Small intestine (tissue), 7 donors: ENCODE results near the gene C14orf93. TPM values are rescaled to one million over a fixed set of nuclear protein-coding genes. Genes with fewer than 3 reads are reported as not detected.
A peak's percentile ranks its signal among the peaks of the same experiment; 100 is the strongest.

Experiments
- DNase-seq, 2 donors: peaks; one replicate each; pipeline versions ENCODE4 v3.0.0 to v3.0.0-alpha.2; 2013
- FAIRE-seq: peaks from 2 replicates; lab custom pipeline; 2012; peaks lifted over from hg19 to GRCh38; lab: Jason Lieb, UNC
- H3K27ac ChIP-seq, 3 donors: one replicate each; pipeline ENCODE4 v1.5.1; 2013; ENCODE audit warnings: low read length in 2 of 3, mild to moderate bottlenecking in 2 of 3, control low read depth in 1 of 3, inconsistent platforms in 1 of 3, low read depth in 1 of 3, moderate library complexity in 1 of 3
- H3K27me3 ChIP-seq, 3 donors: one replicate each; pipeline ENCODE4 v1.6.1; 2013; ENCODE audit warnings: low read length in 3 of 3, inconsistent platforms in 1 of 3; ENCODE audit not compliant: control insufficient read depth in 3 of 3, insufficient read depth in 3 of 3
- H3K36me3 ChIP-seq, 3 donors: one replicate each; pipeline ENCODE4 v1.6.1; 2013; ENCODE audit warnings: low read length in 3 of 3, inconsistent platforms in 1 of 3, low read depth in 1 of 3, mild to moderate bottlenecking in 1 of 3, moderate library complexity in 1 of 3; ENCODE audit not compliant: control insufficient read depth in 3 of 3, insufficient read depth in 2 of 3
- H3K4me1 ChIP-seq, 3 donors: one replicate each; pipeline ENCODE4 v1.6.1; 2013; ENCODE audit warnings: low read length in 2 of 3, inconsistent platforms in 1 of 3, low read depth in 1 of 3, mild to moderate bottlenecking in 1 of 3, moderate library complexity in 1 of 3; ENCODE audit not compliant: control insufficient read depth in 3 of 3, insufficient read depth in 2 of 3
- H3K4me3 ChIP-seq, 3 donors: one replicate each; pipeline ENCODE4 v1.5.1; 2013; ENCODE audit warnings: low read length in 3 of 3, control low read depth in 1 of 3, inconsistent platforms in 1 of 3, low read depth in 1 of 3, mild to moderate bottlenecking in 1 of 3, moderate library complexity in 1 of 3
- H3K9me3 ChIP-seq, 2 donors: one replicate each; pipeline ENCODE4 v1.6.1; 2013; ENCODE audit warnings: low read depth in 1 of 2, low read length in 1 of 2; ENCODE audit not compliant: control insufficient read depth in 2 of 2, insufficient read depth in 1 of 2
- WGBS, 3 donors: extraction: QIAGEN DNeasy Blood & Tissue Kit; methylation state at CpG; one replicate each; pipeline ENCODE4 v1.1.7; 2013; 5-methylcytosine and 5-hydroxymethylcytosine counted together
- polyA plus RNA-seq, 4 donors: library from polyadenylated mRNA; stranded (reverse) in 3 of 4; unstranded in 1 of 4; fragments of 200-250 nt in 3 of 4; fragments of 120-200 nt in 1 of 4; gene quantifications; one replicate each; pipeline versions ENCODE4 v1.2.1 to v1.2.3, GENCODE V29; 2013
- donor health status: healthy with polysubstance abuse.
- donor health status: control.
- donor health status: control.
- donor health status: Bipolar disorder and iron deficiency.
- donor health status: healthy.

The C14orf93 gene
- polyA plus RNA-seq, 4 donors: 4.9 to 17.0 (median 7.9) TPM

DNA sequence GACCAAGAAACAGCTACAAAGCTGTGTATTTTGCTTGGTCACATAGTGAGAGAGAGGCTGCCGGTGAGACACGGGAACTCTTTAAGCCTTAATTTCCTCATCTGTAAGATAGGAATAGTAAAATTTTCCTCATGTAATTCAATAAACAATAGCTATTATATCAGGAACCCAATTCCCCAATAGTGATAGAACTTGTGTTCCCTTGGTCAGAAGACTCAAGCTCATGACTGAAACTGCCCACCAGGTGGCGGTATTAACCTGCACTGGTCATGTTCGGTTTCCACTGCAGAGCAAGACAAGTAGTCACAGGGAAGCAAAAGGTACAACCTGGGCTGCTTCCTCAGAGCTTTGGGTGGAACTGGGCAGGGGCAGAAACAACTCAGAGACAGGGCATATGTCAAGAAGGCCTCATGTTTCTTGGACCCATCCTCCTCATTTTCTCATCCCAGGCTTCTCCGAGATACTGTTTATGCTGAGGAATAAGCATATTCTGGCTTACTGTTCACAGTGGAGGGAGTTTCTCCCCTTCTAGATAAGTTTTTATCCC, 23.4 kb downstream of the C14orf93 start:
- H3K4me1 ChIP-seq: peaks cover 0 to 4% (median 2%) of the 10 kb centered on the region in 3 donors
- WGBS, 3 donors: 25 to 27% (median 26%) methylated on average over 5 of the region's 5 CpGs
- peak; percentile 90 to 92 for DNase-seq
- H3K27ac ChIP-seq: no peak overlapping the region
- H3K9me3 ChIP-seq: no peaks in the 10 kb centered on the region
- no peak for FAIRE-seq
- H3K36me3 ChIP-seq: peaks cover 0 to 17% (median 2%) of the 10 kb centered on the region in 3 donors
- no peak overlapping the region for H3K4me3 ChIP-seq
- H3K27me3 ChIP-seq: peaks cover 0 to 7% (median 0%) of the 10 kb centered on the region in 3 donors

DNA sequence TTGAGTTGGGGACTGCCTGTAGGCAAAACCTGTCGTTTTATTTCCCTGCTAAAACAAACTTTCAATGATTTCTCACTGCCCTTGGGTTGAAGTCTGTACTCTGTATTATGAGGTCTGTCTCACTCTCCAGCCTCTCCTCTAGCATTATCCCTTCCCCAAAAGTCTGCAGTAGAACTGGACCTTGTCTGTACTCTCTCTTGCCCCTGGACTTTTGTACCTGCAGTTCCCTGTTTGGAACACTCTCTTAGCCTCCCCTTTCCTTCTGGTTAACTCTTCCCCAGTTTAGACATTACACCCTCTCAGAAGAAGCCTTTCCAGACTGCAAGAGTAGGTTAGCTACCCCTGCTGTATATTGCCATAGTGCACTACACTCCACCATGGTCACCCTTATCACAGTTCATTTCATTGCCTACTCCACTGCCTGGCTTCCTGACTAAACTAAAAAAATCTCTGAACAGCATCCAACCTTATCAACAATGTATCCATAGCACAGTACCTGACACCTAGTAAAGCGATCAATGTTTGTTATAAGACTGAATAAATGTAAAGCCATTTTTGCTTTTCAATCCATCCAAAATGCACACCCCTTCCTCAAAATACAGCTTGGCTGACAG, 23.9 kb downstream of the C14orf93 start:
- Histone ChIP-seq H3K27ac (no peak overlapping the region), H3K4me3 (no peak overlapping the region), H3K27me3 (peaks cover 0 to 12% (median 0%) of the 10 kb centered on the region in 3 donors), H3K36me3 (peaks cover 0 to 16% (median 2%) of the 10 kb centered on the region in 3 donors), H3K4me1 (peaks cover 0 to 5% (median 2%) of the 10 kb centered on the region in 3 donors), H3K9me3 (no peaks in the 10 kb centered on the region)
- DNase-seq (no peak), FAIRE-seq (no peak)
- WGBS, 3 donors: 47 to 71% (median 71%) methylated on average over 2 of the region's 2 CpGs

DNA sequence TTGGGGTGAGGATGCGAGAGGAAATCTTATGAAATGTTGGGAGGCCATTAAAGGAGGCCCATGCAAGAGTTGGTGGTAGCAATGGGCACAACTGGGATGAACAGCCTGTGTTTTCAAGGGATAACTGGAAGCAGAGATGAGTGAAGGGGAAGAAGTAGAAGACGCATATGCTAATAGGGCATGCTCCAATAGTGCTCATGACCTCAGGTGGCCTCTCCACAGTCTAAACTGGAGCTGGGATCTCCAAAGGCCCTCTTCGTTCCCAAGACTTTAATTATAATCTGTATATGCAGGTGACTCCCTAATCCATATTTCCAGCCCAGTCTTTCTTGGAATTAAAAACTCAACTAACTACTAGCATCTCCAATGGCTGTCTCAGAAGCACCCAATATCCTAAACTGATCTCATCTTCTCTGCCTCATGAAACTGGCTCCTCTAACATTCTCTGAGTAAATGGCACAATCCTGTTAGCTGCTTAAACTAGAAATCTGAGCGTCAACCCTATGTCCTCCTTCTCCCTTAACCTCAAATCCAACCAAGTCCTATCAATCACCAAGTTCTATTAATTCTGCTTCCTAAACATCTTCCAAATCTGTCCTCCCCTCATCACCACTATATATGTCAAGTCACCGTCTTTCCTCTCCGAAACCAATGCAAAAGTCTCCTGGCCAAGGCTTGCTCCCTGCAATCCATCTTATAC, 24.8 kb downstream of the C14orf93 start:
- DNase-seq: no peak
- Histone ChIP-seq H3K4me3 (no peak overlapping the region), H3K9me3 (no peaks in the 10 kb centered on the region), H3K36me3 (peaks cover 0 to 16% (median 2%) of the 10 kb centered on the region in 3 donors), H3K27ac (no peak overlapping the region), H3K4me1 (peaks cover 2 to 11% (median 4%) of the 10 kb centered on the region in 3 donors), H3K27me3 (peaks cover 0 to 14% (median 0%) of the 10 kb centered on the region in 3 donors)
- no peak for FAIRE-seq
- 93 to 95% (median 93%) methylated on average over 6 of the region's 6 CpGs for WGBS, 3 donors

DNA sequence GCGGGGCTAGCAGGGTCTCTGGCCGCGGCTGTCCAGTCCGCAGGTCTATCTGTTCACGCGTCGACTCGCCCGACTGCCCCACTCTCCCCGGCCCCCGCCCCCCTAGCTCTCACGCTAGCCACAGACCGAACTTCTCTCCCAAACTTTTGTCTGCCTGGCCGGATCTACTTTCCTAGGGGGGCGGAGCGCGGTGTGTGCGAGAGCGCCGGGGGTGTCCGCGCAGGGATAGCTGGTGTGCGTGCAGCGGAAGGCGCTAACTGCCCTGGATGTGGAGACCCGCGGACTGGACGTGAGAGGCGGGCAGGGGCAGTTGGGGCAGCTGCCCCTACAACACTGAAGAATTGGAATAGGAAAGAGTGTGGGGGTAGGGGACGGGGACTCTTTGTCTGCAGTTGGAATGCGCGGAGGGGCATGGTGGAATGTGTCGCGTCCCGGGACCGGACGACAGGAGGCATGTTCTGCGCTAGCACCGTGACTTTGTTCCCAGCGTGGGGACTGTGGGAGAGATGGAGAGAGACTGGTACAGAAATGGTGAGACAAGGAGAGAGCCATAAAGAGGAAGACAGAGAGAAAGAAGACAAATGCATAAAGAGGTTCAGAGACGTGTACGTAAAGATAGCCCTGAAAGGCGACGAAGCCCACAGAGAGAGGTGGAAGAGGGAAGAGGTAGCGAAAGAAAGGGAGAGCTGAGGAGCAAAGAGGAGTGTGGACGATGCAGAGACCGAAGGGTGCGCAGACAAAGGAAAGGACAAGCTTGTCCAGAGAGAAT, 27.3 kb downstream of the C14orf93 start, which contains the start of gene AJUBA:
Gene AJUBA (minus strand): TSS at position 75 of the 769 bp plus-strand sequence. CDS start 285 bp downstream, outside the sequence.
- 1 to 2% (median 1%) methylated on average over 39 to 48 of the region's 48 CpGs for WGBS, 3 donors
- DNase-seq: peak; percentile 72 to 95
- Histone ChIP-seq H3K4me1 (peaks cover 6 to 35% (median 14%) of the 10 kb centered on the region in 3 donors), H3K9me3 (no peaks in the 10 kb centered on the region), H3K36me3 (peaks cover 0 to 17% (median 0%) of the 10 kb centered on the region in 3 donors), H3K27me3 (peaks cover 0 to 14% (median 0%) of the 10 kb centered on the region in 3 donors), H3K27ac (peak within 1 kb of the TSS in 2 of 3 donors; percentile 49 to 85), H3K4me3 (peak within 1 kb of the TSS; percentile 42 to 71 (median 47))
- FAIRE-seq: no peak

DNA sequence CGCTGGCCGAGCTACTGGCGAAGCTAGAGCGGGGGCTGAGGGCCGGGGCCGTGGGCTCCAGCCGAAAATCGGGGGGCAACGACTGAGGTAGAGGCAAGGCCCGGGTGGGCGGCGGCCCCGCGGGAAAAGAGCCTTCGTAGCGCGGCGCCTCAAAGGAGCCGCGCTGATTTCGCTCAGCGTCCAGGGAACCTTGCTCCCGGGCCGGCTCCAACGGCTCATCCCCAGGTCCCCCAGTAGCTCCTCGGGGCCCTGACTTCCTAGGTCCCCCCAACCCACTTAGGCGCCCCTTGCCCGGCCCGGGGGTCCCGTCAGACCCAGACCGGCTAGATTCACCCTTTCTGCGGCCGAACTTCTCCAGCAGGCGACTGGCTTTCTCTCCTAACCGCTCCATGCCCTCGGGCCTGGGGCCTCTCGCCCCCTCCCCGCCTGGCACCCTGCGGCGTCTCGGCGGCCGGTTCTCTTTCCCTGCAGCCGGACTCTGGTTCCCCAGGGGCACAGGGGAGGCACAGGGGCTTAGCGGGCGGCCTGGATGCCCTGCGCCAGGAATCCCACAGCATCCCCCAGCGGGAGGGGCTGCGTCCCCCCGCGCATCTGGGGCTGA, 28.0 kb downstream of the C14orf93 start:
- Histone ChIP-seq H3K27ac (peak overlapping the region in 1 of 3 donors; percentile 85), H3K27me3 (peaks cover 0 to 14% (median 0%) of the 10 kb centered on the region in 3 donors), H3K4me1 (peaks cover 10 to 42% (median 14%) of the 10 kb centered on the region in 3 donors), H3K36me3 (peaks cover 0 to 13% (median 0%) of the 10 kb centered on the region in 3 donors), H3K9me3 (no peaks in the 10 kb centered on the region), H3K4me3 (peak overlapping the region; percentile 42 to 71 (median 47))
- DNase-seq (peak in 1 of 2 donors; percentile 54), FAIRE-seq (no peak)
- WGBS, 3 donors: 1% methylated on average over 45 to 51 of the region's 51 CpGs

DNA sequence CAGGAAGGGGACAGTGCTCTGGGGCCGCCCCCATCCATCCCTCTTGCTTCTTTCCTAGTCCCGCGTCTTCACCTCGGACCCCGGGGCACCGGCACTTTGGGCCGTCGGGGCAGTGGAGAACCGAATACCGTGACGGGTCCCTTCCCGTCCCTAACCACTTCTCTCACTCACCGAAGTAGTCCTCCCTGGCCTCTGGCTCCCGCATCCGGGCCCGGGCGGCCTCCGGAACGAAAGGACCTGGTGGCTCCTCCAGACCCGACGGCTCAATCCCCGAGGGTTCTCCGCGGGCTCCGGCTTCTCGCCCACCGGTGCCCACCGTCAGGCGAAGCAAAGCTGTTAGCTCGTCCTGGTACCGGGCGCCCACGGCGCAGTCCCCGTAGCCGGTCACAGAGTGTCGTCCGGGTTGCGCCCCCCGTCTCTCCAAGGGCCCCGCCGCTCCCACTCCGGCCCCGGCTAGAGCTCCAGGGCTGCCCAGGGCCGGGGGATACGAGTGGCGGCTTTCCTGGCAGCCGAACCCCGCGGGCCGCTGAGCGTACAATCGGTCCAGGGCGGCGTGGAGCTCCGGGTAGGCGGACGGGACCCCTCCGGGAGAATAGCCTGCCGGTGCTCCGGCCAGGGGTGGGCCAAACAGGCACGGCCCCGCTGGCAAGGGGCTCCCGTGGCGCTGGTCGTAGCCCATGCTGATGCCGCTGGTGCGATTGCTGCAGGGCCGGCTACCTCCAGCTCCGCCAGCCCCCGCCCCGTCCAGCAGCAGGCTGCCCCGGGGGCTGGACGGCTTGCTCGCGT, 28.7 kb downstream of the C14orf93 start:
- Histone ChIP-seq H3K4me3 (peak overlapping the region; percentile 42 to 71 (median 47)), H3K27ac (peak overlapping the region in 2 of 3 donors; percentile 27 to 85), H3K36me3 (peaks cover 0 to 12% (median 0%) of the 10 kb centered on the region in 3 donors), H3K4me1 (peaks cover 10 to 49% (median 14%) of the 10 kb centered on the region in 3 donors), H3K27me3 (peaks cover 0 to 14% (median 0%) of the 10 kb centered on the region in 3 donors), H3K9me3 (no peaks in the 10 kb centered on the region)
- WGBS, 3 donors: 3 to 7% (median 4%) methylated on average over 59 to 76 of the region's 76 CpGs
- FAIRE-seq: no peak
- peak in 1 of 2 donors; percentile 67 for DNase-seq

DNA sequence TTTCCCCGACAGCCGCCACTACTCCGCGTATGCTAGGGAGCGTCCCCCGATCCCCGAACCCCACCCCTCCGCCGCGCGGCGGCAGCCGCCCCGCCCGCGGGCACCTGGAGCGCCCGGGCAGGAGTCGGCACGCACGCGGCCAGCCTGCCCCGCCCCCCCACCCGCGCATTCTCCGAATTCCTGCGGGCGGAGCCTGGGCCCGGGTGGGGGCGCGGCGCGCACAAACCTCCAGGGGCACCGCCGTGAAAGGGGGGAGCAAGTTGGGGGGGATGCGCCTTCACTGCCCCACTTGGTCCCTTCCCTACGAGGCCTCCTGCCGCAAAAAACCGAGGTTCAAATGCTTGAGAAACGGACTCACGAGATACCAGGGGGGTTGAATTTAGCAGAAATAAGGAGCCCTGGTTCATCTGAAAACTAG, 29.3 kb downstream of the C14orf93 start:
- H3K36me3 ChIP-seq: peaks cover 0 to 17% (median 0%) of the 10 kb centered on the region in 3 donors
- peak; percentile 53 to 73 for DNase-seq
- peaks cover 0 to 14% (median 0%) of the 10 kb centered on the region in 3 donors for H3K27me3 ChIP-seq
- peak overlapping the region; percentile 19 to 71 (median 47) for H3K4me3 ChIP-seq
- no peak for FAIRE-seq
- WGBS, 3 donors: 1 to 3% (median 1%) methylated on average over 37 to 41 of the region's 41 CpGs
- H3K27ac ChIP-seq: peak overlapping the region in 2 of 3 donors; percentile 27 to 95
- H3K4me1 ChIP-seq: peaks cover 10 to 53% (median 14%) of the 10 kb centered on the region in 3 donors
- no peaks in the 10 kb centered on the region for H3K9me3 ChIP-seq
